Suppressor macrophage treated with lipopolysaccharide for 1 hour (primary cell): ENCODE data around the gene MSANTD2.
A peak's percentile ranks its signal among the peaks of the same experiment; 100 is the strongest.

Experiments
- DNase-seq, 3 donors: peaks; one replicate each; pipeline ENCODE4 v3.0.0-alpha.2; 2020 to 2022

The MSANTD2 gene

DNA sequence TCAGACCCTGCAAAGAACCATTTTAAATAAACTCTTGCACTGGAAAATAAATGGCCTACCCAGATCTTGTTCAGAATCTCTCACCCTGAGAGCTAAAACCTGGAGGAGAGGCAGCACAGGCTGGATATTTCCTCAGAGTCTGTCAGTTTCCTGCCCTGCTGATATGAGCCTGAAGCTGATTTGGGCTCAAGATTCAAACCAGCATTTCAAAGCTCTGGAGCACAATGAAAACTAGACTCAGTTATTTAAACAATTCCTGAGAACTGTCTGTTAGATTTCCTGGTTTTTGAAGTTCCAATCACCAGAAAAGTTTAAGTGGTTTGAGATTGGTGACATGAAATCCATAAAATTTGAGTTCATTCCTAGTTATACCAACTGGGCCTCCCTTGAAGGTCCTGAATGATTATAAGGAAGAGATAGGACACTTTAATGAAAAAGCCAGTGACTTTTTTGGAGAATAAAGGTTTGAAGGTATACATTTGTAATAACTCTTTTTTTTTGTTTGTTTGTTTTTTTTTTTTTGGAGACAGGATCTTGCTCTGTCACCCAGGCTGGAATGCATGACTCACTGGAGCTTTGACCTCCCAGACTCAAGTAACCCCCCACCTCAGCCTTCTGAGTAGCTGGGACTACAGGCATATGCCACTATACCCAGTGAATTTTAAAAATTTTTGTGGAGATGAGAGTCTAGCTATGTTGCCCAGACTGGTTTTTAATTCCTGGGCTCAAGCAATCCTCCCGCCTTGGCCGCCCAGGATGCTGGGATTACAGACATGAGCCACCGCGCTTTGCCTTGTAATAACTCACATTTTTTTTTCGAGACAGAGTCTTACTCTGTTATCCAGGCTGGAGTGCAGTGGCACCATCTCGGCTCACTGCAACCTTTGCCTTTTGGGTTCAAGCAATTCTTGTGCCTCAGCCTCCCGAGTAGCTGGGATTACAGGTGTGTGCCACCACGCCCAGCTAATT is 30.1 kb downstream of the MSANTD2 start:
- no peak for DNase-seq

DNA sequence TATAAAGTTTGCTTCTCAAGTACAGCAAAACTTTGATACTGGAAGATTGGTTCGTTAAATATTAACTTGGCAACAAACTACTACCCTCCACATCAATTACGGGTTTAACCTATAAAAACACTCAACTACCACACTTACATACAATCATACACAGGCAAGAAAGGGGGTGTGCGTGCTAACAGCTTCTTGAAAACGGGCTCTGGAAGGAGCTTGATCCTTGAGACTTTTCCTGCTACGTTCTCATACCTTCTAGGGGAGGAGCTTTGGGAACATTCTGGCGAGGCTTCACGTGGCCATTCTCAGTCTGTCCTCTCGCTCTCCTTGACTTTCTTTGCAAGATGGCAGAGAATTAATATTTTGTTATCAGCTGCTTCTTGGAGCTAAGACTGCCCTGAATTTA is 31.3 kb downstream of the MSANTD2 start:
- no peak for DNase-seq

DNA sequence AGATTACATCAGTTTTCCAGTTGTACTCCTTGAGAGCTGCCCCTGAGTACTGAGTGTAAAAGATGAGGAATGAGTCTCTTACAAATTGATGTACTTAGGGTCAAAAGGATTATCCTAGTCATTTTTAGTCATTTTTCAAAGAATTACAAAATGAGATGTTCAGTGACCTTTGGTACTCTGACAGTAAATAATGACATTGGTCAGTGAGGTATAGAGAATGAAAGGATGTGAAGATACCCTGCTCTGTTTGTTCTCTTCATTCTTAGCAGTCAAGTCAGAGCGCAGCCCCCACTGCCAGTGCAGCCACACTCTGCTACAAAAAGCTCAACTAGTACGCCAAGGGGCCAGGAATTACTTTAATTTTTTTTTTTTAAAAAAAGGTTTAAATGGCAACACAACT is 34.0 kb downstream of the MSANTD2 start:
- no peak for DNase-seq

DNA sequence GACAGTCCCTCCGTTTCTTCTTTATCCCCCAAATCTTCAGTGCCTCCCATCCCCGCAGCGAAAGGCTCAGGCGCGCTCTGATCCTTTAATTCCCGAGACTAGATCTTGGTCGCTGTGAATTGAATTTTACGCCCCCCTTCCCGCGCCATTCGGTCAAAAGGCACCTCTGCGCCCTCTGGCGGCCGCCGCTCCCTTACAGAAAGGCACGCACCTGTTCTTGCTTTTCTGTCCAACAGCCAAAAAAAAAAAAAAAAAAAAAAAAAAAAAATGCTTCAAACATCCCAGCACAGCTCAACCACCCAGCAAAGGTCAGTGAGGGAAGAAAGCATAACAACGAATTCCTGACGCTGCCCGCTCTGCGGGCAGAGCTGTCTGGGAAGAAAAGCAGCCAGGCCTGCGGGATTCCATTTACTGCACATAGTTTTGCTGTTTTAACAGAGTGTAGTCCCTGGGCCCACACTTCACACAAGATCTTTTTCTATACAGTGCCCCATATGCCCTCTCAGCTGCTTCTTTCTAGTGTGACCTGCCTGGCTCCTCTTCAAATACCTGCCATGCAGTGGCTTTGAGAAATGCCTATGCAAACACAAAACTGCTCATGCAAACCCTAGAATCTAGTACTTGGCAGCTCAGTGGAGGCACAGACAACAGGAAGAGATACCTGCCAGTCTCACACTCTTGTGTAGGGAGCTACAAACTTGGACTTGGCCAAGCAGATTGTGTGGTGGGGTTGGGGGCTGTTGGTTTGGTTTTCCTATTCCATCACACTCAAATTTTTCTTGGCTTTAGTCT is 36.9 kb downstream of the MSANTD2 start:
- DNase-seq = peak; percentile 66 to 85 (median 70)

DNA sequence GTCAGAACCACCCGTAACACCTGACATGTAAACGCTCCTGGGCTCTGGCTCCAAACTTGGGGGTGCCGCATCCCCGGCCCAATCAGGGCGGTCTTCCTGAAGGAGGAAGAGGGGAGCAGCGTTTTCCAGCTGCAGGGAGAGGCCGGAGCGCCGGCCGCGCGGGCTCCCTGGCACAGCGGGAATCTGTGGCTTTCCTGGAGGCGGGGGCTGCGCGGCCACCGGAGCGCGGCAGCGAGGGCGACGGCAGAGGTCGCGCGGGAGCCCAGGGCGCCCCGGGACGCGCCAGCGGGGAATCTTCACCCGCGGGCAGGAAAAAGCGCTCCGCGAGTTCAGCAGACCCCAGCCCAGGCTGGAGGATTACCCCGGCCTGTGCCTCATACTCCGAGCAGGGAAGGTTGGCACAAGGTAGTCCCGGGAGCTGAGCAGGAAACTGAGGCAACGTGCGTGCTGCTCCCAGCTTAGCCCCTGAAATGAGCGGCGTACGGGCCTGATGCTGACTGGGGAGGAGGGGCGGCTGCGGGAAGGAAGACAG is 37.5 kb downstream of the MSANTD2 start:
- peak in 1 of 3 donors; percentile 43 for DNase-seq

DNA sequence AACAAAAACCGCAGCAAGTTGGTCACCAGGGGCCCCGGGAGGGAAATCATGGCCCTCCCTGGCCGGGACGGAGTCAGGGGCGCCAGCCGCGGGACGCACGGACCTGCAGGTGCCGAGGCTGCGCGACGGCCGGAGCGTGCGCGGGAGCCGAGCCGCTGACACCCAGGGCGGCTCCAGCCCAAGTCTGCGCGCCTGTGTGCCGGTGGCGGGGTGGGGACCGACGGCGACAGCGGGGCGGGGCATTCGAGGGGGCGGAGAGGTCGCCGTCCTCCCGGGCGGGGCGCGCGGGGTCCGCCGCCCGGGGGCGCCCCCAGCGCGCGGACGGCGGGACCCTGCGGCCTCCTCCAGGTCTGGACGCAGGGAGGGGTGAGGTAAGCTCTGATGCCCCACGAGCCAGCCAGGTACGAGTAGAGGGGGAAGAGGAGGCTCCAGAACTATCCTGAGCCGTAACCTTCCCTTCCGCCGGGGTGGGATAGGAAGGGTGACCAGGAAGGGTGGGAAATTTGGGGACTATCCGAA is 38.0 kb downstream of the MSANTD2 start, which contains the start of gene ESAM:
Gene ESAM (minus strand): TSS at position 186 of the 519 bp plus-strand sequence. CDS start 136 bp downstream, at position 50.
- peak; percentile 25 to 68 (median 39) for DNase-seq

DNA sequence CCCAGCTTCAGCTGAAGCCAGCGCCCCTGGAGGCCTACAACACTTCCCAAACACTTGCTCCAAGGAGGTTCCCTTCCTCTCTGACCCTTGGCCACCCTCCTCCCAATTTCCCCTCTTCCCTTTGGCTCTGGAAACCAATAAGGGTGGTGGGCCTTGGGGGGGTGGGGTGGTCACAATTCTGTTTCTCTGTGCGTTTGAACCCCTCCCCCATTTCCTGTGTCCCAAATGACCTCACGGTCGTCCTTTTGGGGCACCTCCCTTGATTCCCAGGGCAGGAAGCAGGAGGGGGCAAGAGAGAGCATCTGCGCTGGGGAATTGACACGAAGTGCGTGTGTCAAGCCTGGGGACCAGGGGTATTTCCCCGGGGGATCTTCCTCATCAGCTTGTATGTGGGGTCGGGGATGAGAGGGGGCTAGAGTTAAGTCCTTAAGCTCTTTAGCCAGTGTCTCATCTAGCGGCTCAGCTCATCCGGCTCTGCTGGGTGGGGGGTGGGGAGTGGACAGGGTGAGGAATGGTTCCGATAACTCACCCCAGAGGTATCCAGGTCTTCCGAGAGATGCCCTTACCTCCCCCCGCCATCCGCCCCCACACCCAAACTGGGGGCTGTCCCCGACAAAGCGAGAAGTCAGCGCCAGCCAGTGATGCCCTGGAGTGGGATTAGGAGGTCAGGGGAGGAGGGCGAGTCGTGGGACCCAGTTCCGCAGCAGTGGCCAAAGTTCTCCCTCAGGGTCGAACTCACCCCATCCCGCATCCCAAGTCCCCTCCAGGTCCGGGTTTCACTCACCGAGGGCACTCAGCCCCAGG is 38.7 kb downstream of the MSANTD2 start:
- DNase-seq = no peak

DNA sequence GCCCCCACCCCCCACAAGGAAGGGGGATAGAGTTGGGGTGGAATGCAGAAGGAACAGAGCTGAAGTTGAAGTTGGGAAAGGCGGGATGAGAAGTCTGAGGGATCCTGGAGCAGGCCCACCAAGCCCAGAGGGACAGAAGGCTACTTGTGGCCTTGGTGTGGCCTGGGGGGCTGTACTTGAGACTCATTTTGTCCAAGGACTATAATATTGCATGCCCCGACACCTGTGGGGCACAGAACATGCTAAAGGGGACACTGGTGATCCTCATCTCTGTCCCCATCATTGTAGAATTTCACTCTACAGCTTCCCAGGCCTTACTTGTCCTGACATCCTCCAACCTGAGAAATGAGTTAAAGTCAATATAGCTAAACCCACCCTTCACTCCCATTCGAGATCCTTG is 39.4 kb downstream of the MSANTD2 start:
- no peak for DNase-seq

DNA sequence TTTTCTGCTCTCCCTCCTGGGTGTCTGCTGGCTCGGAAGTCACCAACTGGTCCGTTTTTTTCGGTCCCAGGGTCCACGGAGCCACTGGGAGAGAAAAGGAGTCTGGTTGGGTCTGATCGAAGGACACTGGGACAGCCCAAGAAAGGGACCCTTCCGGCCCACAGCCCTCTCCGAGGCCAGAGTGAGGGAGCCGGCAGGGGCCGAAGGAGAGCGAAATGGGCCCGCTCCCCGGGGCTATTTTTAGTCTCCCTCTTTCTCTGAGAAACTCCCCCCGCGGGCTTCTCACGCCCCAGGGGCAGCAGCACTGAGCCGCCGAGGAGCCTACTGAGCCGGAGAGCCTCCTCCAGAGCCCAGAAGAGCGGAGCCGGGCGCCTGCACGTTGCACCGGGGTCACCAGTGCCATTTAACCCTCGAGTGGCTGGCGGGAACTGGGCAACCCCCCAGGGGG is 40.0 kb downstream of the MSANTD2 start:
- DNase-seq = no peak

DNA sequence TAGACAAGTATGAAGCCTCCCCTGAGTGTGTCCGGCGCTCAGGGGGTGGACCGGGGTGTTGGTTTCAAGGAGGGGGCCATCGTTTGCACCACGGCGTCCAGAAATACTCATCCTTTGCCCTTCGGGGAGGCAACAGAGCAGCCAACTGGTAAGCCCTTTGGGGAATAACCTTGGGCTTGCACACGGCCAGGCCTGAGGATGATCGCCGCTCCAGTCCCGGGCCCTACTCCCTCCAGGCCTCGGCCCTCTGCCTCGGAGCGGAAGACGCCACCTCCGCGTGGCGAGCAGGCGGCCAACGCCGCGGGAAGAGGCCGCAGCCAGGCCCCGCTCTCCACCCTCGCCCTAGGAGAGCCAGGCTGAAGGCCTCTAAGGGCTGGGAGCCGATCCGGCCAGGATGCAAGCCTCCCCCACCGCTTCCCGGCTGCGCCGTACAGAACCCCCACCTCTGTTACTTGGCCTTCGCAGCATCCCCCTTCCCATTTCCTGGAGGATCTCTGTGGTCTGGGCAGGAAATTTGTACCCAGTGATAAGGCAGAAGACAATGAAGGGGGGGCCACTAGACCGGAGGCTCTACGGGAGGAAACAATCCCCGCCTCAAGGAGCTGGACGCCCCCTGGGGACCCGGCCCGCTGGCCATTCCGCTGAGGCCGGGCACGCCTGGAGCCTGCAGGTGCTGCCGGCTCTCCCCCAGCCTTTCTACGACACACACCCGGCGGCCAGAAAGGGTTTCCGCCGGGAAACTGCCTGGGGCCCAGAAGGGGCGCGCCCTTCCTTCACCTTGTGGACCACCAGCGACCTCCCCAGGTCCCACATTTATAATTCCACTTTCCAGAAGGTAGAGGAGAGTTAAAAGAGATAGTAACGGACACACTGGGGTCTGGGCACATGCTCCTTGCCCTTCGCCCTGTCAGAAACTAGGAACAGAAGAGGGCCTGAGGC is 40.7 kb downstream of the MSANTD2 start:
- DNase-seq = no peak

DNA sequence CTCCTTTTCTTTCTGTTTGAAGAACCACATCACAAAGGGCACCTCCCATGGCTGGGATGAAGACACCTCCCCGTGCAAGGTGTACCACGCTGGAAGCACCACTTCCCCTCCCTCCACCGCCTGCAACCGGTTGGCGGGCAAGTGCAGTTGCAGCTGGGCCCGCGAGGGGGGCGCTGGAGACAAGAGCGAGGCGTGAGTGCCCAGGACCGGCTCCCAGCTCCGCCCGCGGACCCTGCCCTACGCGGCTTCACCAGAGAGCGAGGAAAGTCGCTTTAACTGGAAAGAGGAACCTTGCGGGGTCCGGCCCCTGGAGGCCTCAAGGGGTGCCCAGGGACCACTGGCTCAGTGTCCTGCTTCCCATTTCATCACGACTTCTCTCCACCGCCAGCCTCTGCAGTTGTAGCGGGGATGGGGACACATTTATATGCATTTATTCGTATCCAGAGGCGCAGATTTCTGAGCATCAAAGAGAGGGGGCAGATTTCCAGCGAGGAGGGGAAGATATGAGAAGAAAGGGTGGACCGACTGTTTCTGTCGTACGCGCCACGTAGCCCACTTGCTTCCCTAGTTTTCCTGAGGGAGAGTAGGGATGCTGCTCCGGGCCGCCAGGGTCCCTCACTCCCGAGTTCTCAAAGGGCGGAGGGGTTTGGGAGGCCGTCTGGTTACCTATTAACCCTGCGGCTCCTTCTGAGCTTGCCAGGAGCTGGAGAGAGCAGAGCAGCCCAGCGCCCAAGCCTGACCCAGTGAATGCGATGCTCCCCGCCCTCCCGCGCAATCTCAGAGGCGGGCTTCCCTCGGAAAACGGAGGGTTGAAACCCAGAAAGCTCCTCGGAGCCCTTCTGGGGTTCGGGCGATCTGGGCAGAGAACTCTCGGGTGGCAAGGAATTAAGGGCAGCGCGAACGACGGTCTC is 41.6 kb downstream of the MSANTD2 start:
- DNase-seq = peak; percentile 82 to 92 (median 84)

DNA sequence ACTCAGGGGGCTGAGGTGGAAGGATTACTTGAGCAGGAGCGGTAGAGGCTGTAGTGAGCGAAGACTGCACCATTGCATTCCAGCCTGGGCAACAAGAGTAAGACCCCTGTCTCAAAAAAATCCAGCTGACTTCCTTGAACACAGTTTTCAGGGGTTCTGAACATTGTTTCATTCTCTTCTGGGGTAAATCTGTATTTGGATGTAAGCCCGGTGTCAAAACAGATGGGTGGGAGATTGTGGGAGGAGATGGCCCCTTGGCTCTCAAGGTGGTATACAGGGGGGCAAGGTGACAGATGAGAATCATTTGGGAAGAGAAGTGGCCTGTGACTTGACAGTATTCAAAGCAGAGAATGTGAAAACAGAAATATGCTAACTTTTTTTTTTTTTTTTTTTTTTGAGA is 42.9 kb downstream of the MSANTD2 start:
- no peak for DNase-seq

DNA sequence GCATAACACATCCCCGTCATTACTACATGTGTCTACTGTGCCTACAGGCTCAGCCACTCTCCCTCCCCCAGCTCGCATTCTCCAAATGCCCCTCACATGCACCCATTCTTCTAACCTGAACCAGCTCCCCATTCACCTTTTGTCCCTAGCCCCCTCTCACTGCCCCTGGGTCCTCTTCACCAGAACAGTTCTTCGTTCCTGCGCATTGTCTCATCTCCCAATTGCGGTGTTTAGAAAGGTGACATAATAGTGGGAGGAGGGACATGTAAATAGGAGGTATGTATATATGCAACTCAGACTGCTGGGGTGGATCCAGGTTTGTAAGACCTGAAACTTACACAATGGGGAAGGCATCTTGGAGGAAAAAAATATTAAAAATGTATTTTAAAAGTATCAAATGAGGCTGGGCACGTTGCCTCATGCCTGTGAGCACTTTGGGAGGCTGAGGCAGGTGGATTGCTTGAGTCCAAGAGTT is 43.4 kb downstream of the MSANTD2 start:
- DNase-seq = no peak

DNA sequence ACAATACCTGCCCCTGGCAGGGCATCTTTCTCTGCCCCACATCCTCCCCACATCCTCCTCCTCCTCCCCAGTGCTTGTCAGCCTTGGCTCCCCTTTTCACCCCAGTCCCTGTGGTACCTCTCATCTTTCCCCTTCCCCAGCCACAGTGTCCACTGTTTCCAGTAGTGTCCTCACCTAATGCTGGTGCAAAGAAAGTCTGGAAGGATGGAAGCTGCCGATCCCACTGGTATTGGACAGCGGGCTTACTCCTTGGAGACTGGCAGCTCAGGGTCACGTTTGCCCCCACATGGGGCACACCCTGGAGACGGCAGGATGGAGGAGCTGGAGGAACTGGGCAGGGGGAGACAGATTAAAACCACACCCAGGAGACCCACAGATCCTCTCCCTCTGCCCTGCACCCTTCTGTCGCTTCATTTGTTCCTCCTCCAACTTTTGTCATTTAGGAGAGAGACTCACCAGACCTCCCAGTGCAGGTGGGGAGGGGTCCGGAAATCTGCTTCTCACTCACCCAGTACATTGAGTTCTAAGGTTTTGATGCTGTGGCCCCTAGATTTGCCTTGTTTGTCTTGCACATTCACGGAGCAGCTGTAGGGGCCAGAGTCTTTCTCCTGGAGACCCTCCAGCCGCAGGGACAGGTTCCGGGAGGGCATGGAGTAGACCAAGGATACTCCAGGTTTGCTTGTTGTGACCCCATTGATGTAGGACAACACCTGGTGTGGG is 44.0 kb downstream of the MSANTD2 start:
- no peak for DNase-seq

DNA sequence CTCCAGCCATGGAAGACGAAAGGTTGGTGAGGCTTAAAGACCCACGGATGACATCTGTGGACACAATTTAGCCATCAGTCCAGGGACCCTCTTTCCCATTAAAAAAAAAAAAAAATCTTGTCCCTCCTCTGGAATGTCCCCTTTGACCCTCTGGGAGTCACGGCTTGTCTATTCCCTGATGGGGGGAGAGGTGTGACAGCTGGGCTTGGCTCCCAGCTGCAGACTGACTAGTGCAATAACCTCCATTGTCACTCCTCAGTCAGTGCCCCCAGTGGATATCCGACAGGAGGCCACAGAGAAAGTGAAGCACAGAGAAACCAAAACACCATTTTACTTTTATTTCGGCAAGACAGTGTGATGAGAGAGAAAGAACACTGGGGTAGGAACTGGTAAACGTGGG is 45.5 kb downstream of the MSANTD2 start:
- DNase-seq = no peak

DNA sequence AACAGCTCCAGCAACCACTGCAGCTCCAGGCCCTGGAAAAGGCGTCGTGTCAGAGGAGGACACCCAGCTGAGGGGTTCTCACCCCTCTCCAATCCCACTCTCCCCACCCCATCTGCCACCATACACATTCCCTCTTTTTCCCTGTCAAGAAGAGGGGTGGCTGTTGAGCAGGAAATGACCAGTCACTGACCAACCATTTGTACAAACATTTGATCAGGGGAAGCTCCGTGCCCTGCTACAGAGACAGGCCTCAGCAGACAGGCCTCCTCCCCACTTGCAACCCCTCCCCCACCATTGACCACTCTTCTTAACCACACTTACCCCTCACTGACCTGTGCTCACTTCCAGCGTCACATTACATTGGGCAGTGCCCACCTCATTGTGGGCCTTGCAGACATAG is 45.9 kb downstream of the MSANTD2 start:
- DNase-seq = no peak

DNA sequence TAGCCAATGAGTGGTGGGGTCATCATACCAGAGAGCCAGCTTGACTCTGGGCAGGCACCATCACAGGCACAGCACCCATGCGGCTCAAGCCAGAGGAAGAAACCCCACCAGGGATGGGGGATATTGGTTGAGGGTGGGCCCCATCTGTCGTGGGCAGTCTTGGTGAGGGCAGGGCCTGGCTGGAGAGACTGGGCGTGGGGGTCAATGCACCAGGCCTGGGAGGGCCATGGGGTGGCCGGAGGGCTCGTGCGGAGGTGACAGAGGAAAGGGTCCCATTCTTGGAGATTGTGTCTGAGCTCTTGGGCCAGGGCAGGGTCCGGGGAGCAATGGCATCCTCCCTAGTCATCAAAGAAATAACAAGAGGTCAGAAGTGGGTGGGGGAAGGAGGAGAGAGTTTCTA is 46.6 kb downstream of the MSANTD2 start:
- DNase-seq = no peak

DNA sequence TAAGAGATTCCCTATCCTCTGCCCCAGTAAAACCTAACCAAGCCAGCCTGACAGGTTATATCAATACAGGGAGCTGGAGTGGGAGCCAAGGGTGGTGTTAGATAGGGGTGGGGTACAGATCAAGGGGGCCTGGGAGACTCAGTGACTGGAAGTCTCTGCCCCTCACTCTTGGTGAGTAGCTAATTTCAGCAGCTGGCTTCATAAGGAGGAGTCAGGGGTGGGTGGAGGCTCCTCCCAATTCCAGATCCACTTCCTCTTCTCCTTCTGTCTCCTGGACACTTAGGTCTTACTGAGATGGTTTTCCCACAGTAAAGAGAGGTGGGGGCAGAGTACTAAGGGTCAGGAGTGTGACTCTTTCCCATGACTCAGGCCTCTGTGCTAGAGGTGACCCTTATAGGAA is 47.0 kb downstream of the MSANTD2 start:
- peak; percentile 64 to 72 (median 71) for DNase-seq

DNA sequence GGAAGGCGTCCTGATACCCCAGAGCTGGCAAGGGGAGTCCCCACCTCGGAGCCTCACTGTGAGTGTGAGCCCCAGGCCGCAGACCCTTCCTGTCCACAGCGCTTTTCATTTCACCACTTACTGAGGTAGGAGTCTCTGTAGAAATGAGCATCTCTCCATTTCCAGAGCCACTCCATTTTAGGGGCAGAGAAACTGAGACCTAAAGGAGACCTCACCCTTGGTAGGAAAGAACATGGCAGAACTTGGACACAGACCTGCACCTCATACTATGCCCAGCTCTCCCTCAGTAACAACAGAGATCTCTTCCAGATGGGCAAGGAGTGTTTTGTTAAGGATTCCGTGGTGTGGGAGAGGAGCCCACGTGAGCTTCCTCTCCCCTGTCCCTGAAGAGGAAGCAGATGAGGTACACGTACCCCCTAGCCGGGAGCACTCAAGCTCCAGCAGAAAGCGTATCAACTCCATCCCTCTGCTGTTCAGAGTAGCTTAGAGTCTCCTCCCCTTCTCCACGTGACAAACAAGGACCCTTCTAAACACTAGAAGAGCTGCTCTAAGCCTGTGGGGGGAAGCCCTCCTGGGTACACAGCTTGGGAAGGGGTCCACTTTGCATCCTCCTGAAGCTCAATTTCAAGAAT is 47.6 kb downstream of the MSANTD2 start:
- peak in 2 of 3 donors; percentile 29 to 36 for DNase-seq
